ENCODE measurements around the gene SRPK2.

Gene SRPK2

GRCh38 chr7:105229641-105230040 lies 159.1 kb downstream of the SRPK2 start:
- Histone ChIP-seq H3K36me3 (ENCODE audit: control insufficient read depth in 1 of 2, insufficient read depth in 2 of 2, low read length in 2 of 2) (no peaks in the 10 kb centered on the region), H3K9me3 (ENCODE audit: control insufficient read depth in 1 of 2, low read length in 2 of 2) (no peaks in the 10 kb centered on the region), H3K27me3 (ENCODE audit: low read depth, low read length) (no peaks in the 10 kb centered on the region), H3K4me1 (ENCODE audit: control insufficient read depth in 1 of 2, insufficient read depth in 2 of 2, low read length in 2 of 2) (peaks cover 6 to 12% of the 10 kb centered on the region in 2 donors), H3K4me3 (ENCODE audit: low read depth in 1 of 2, low read length in 2 of 2) (no peak overlapping the region), H3K27ac (ENCODE audit: low read length) (no peak overlapping the region)

- H3K9me3 ChIP-seq (ENCODE audit: control insufficient read depth in 1 of 2, low read length in 2 of 2), result no peaks in the 10 kb centered on the region
- no peak overlapping the region for H3K4me3 ChIP-seq (ENCODE audit: low read depth in 1 of 2, low read length in 2 of 2)
- no peaks in the 10 kb centered on the region for H3K27me3 ChIP-seq (ENCODE audit: low read depth, low read length)
- no peaks in the 10 kb centered on the region for H3K36me3 ChIP-seq (ENCODE audit: control insufficient read depth in 1 of 2, insufficient read depth in 2 of 2, low read length in 2 of 2)
- H3K27ac ChIP-seq (ENCODE audit: low read length), result no peak overlapping the region
- H3K4me1 ChIP-seq (ENCODE audit: control insufficient read depth in 1 of 2, insufficient read depth in 2 of 2, low read length in 2 of 2), result peaks cover 6 to 12% of the 10 kb centered on the region in 2 donors
These were observed 160.2 kb downstream of the SRPK2 start for GRCh38 chr7:105228555-105228954.

- Histone ChIP-seq H3K27me3 (ENCODE audit: low read depth, low read length) (no peaks in the 10 kb centered on the region), H3K9me3 (ENCODE audit: control insufficient read depth in 1 of 2, low read length in 2 of 2) (no peaks in the 10 kb centered on the region), H3K4me3 (ENCODE audit: low read depth in 1 of 2, low read length in 2 of 2) (no peak overlapping the region), H3K4me1 (ENCODE audit: control insufficient read depth in 1 of 2, insufficient read depth in 2 of 2, low read length in 2 of 2) (peaks cover 7 to 12% of the 10 kb centered on the region in 2 donors), H3K36me3 (ENCODE audit: control insufficient read depth in 1 of 2, insufficient read depth in 2 of 2, low read length in 2 of 2) (no peaks in the 10 kb centered on the region), H3K27ac (ENCODE audit: low read length) (no peak overlapping the region)
These were observed 161.3 kb downstream of the SRPK2 start for GRCh38 chr7:105227391-105227790.

- peaks cover 9 to 16% of the 10 kb centered on the region in 2 donors for H3K4me1 ChIP-seq (ENCODE audit: control insufficient read depth in 1 of 2, insufficient read depth in 2 of 2, low read length in 2 of 2)
- no peak overlapping the region for H3K27ac ChIP-seq (ENCODE audit: low read length)
- no peaks in the 10 kb centered on the region for H3K27me3 ChIP-seq (ENCODE audit: low read depth, low read length)
- H3K9me3 ChIP-seq (ENCODE audit: control insufficient read depth in 1 of 2, low read length in 2 of 2), result no peaks in the 10 kb centered on the region
- no peak overlapping the region for H3K4me3 ChIP-seq (ENCODE audit: low read depth in 1 of 2, low read length in 2 of 2)
- no peaks in the 10 kb centered on the region for H3K36me3 ChIP-seq (ENCODE audit: control insufficient read depth in 1 of 2, insufficient read depth in 2 of 2, low read length in 2 of 2)
These were observed 163.7 kb downstream of the SRPK2 start for GRCh38 chr7:105224884-105225651.

GRCh38 chr7:105222953-105223352 lies 165.8 kb downstream of the SRPK2 start:
- no peaks in the 10 kb centered on the region for H3K9me3 ChIP-seq (ENCODE audit: control insufficient read depth in 1 of 2, low read length in 2 of 2)
- H3K36me3 ChIP-seq (ENCODE audit: control insufficient read depth in 1 of 2, insufficient read depth in 2 of 2, low read length in 2 of 2), result no peaks in the 10 kb centered on the region
- H3K27ac ChIP-seq (ENCODE audit: low read length), result no peak overlapping the region
- no peak overlapping the region for H3K4me3 ChIP-seq (ENCODE audit: low read depth in 1 of 2, low read length in 2 of 2)
- H3K27me3 ChIP-seq (ENCODE audit: low read depth, low read length), result no peaks in the 10 kb centered on the region
- H3K4me1 ChIP-seq (ENCODE audit: control insufficient read depth in 1 of 2, insufficient read depth in 2 of 2, low read length in 2 of 2), result peaks cover 9 to 21% of the 10 kb centered on the region in 2 donors

GRCh38 chr7:105219771-105220160 lies 169.0 kb downstream of the SRPK2 start:
- Histone ChIP-seq H3K9me3 (ENCODE audit: control insufficient read depth in 1 of 2, low read length in 2 of 2) (no peaks in the 10 kb centered on the region), H3K27ac (ENCODE audit: low read length) (no peak overlapping the region), H3K27me3 (ENCODE audit: low read depth, low read length) (no peaks in the 10 kb centered on the region), H3K4me3 (ENCODE audit: low read depth in 1 of 2, low read length in 2 of 2) (no peak overlapping the region), H3K36me3 (ENCODE audit: control insufficient read depth in 1 of 2, insufficient read depth in 2 of 2, low read length in 2 of 2) (no peaks in the 10 kb centered on the region), H3K4me1 (ENCODE audit: control insufficient read depth in 1 of 2, insufficient read depth in 2 of 2, low read length in 2 of 2) (peaks cover 3 to 14% of the 10 kb centered on the region in 2 donors)

GRCh38 chr7:105218939-105219770 lies 169.6 kb downstream of the SRPK2 start:
- Histone ChIP-seq H3K27ac (ENCODE audit: low read length) (no peak overlapping the region), H3K36me3 (ENCODE audit: control insufficient read depth in 1 of 2, insufficient read depth in 2 of 2, low read length in 2 of 2) (no peaks in the 10 kb centered on the region), H3K9me3 (ENCODE audit: control insufficient read depth in 1 of 2, low read length in 2 of 2) (no peaks in the 10 kb centered on the region), H3K4me1 (ENCODE audit: control insufficient read depth in 1 of 2, insufficient read depth in 2 of 2, low read length in 2 of 2) (peaks cover 3 to 13% of the 10 kb centered on the region in 2 donors), H3K27me3 (ENCODE audit: low read depth, low read length) (no peaks in the 10 kb centered on the region), H3K4me3 (ENCODE audit: low read depth in 1 of 2, low read length in 2 of 2) (no peak overlapping the region)

- Histone ChIP-seq H3K27ac (ENCODE audit: low read length) (no peak overlapping the region), H3K4me1 (ENCODE audit: control insufficient read depth in 1 of 2, insufficient read depth in 2 of 2, low read length in 2 of 2) (peaks cover 3 to 17% of the 10 kb centered on the region in 2 donors), H3K9me3 (ENCODE audit: control insufficient read depth in 1 of 2, low read length in 2 of 2) (no peaks in the 10 kb centered on the region), H3K4me3 (ENCODE audit: low read depth in 1 of 2, low read length in 2 of 2) (no peak overlapping the region), H3K36me3 (ENCODE audit: control insufficient read depth in 1 of 2, insufficient read depth in 2 of 2, low read length in 2 of 2) (no peaks in the 10 kb centered on the region), H3K27me3 (ENCODE audit: low read depth, low read length) (no peaks in the 10 kb centered on the region)
These were observed 170.5 kb downstream of the SRPK2 start for GRCh38 chr7:105218215-105218614.

GRCh38 chr7:105216786-105217185 lies 171.9 kb downstream of the SRPK2 start:
- Histone ChIP-seq H3K4me3 (ENCODE audit: low read depth in 1 of 2, low read length in 2 of 2) (no peak overlapping the region), H3K9me3 (ENCODE audit: control insufficient read depth in 1 of 2, low read length in 2 of 2) (no peaks in the 10 kb centered on the region), H3K27ac (ENCODE audit: low read length) (no peak overlapping the region), H3K27me3 (ENCODE audit: low read depth, low read length) (no peaks in the 10 kb centered on the region), H3K4me1 (ENCODE audit: control insufficient read depth in 1 of 2, insufficient read depth in 2 of 2, low read length in 2 of 2) (peaks cover 0 to 13% of the 10 kb centered on the region in 2 donors), H3K36me3 (ENCODE audit: control insufficient read depth in 1 of 2, insufficient read depth in 2 of 2, low read length in 2 of 2) (no peaks in the 10 kb centered on the region)

GRCh38 chr7:105215821-105216220 lies 172.9 kb downstream of the SRPK2 start:
- Histone ChIP-seq H3K9me3 (ENCODE audit: control insufficient read depth in 1 of 2, low read length in 2 of 2) (no peaks in the 10 kb centered on the region), H3K27me3 (ENCODE audit: low read depth, low read length) (no peaks in the 10 kb centered on the region), H3K36me3 (ENCODE audit: control insufficient read depth in 1 of 2, insufficient read depth in 2 of 2, low read length in 2 of 2) (no peaks in the 10 kb centered on the region), H3K27ac (ENCODE audit: low read length) (no peak overlapping the region), H3K4me1 (ENCODE audit: control insufficient read depth in 1 of 2, insufficient read depth in 2 of 2, low read length in 2 of 2) (peaks cover under 1 to 13% of the 10 kb centered on the region in 2 donors), H3K4me3 (ENCODE audit: low read depth in 1 of 2, low read length in 2 of 2) (no peak overlapping the region)

GRCh38 chr7:105215182-105215581 lies 173.5 kb downstream of the SRPK2 start:
- H3K4me1 ChIP-seq (ENCODE audit: control insufficient read depth in 1 of 2, insufficient read depth in 2 of 2, low read length in 2 of 2), result peaks cover 6 to 17% of the 10 kb centered on the region in 2 donors
- H3K36me3 ChIP-seq (ENCODE audit: control insufficient read depth in 1 of 2, insufficient read depth in 2 of 2, low read length in 2 of 2), result no peaks in the 10 kb centered on the region

More at GRCh38 chr7:105215182-105215581, 173.5 kb downstream of the SRPK2 start:
- H3K27me3 ChIP-seq (ENCODE audit: low read depth, low read length), result no peaks in the 10 kb centered on the region
- H3K9me3 ChIP-seq (ENCODE audit: control insufficient read depth in 1 of 2, low read length in 2 of 2), result no peaks in the 10 kb centered on the region
- H3K4me3 ChIP-seq (ENCODE audit: low read depth in 1 of 2, low read length in 2 of 2), result no peak overlapping the region
- H3K27ac ChIP-seq (ENCODE audit: low read length), result no peak overlapping the region

Data from muscle layer of duodenum (tissue), 2 donors.